Glomerular visceral epithelial cell (primary cell): Measurements from ENCODE around the gene MMP27.
"Not testable (repeated sequence)": the region's sequence is repeated elsewhere in the genome, so short reads cannot be mapped to it uniquely, and the experiment has no call there.

ENCODE experiments used
- DNase-seq: peaks from one replicate; pipeline ENCODE4 v3.0.0-alpha.2; 2016; ENCODE audit errors: extremely low spot score

Gene MMP27

GRCh38 chr11:102705626-102706025, at the start of gene MMP27:
MMP27 (minus strand) TSS chr11:102705769; CDS start chr11:102705714, 55 bp downstream.
- DNase-seq, result no peak

DNA sequence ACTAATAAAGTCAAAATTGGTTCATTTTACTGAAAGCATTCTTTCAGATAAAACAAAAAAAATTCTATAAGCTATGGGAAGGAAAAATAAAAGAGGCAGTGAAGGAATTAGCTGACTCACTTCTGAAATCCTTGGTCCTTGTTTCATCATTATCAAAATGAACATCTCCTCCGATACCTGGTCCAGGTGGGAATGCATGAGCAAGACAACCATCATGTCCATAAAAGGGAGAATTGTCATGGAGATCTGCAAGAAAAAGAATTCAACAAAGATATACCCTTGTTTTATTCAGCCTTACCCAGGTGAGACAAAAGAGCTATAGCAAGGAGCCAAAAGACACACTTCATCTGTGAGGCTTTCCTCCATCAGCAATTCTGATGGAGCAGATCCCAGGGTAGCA, 47.7 kb upstream of the MMP27 start:
- DNase-seq, result no peak

DNA sequence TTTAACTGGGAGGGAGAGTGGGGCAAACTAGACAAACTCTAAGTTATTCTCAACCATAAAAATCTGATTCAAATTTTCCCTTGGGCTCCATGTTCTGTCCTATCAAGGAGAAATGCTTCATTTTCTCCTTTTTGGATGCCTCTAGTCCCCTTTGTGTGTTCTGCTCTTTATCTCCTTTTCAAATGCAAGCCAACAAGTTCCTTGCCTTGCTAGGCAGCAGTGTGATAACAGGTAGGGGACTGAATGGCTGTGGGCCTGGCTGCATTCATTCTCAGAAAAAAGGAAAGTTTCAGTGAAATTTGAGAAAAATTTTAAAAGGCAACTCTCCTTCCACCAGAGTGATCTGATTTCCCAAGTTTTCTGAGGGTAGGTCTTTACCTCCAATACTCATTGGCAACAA, 46.1 kb upstream of the MMP27 start:
- no peak for DNase-seq

GRCh38 chr11:102749101-102749722, 43.6 kb upstream of the MMP27 start:
- no peak for DNase-seq

GRCh38 chr11:102746746-102747578, 41.4 kb upstream of the MMP27 start:
- not testable (repeated sequence) for DNase-seq

DNA sequence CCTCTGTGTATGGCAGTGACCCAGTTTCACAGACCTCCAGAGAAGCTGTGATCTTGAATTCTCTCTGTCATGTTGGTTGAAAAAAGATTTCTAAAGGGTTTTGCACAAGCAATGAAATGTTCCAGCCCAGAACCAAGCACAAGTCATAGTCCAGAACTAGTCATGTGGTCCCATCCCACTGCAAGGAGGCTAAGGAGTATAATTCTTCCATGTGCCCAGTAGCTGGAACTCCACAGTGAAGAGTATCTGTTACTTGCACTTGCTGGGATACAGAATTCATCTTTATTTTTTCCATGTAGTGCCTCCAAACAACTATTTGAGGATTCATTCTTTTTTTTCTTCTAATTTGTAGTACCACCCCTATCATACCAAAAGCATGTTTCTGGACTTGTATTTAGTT, 29.1 kb upstream of the MMP27 start:
- no peak for DNase-seq

- peak; percentile 65 for DNase-seq
Observed at GRCh38 chr11:102733232-102733875, 27.8 kb upstream of the MMP27 start.

- not testable (repeated sequence) for DNase-seq
Observed at GRCh38 chr11:102730944-102731343, 25.4 kb upstream of the MMP27 start.

DNA sequence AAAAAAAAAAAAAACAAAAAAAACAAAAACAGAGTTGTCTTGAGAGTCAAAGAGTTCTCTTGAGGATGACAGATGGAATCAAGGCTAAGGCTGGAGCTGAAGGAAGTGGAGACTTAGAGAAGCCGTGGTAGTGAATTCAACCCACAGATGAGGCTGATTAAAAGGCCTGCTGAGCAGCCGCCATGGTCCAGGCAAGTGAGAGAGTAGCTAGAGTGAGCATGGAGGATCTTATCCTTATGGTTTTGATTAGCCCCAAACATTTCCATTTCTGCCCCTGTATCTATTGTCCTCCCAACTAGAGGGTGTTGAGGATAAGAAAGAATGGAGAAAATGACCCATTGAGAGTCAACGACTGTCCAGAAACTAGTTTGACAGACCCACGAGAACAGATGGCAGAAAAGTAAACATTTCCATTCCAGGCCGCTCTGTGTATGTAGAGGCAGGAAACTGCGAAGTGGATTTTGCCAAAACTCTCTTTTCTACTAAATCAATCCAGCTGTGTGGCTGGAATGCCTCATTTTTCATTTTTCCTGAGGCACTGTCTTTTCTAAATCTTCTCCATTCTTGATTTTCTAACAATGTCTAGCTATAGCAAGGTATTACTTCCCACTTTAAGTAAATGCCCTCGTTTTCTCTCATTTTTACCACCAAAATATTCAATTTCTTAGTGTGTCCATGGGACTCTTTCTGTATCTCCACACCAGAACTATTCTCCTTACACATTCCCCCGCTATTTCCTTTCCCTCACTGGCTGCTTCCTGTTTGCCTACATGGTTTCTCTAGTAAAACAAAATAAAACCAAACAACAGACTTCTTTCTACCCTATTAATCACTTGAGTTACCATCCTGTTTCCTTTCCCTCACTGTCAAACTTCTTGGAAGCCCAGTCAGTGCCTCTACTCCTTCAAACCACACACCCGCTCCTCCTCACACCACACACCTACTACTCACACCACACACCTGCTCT, 24.6 kb upstream of the MMP27 start:
- DNase-seq, result no peak

DNA sequence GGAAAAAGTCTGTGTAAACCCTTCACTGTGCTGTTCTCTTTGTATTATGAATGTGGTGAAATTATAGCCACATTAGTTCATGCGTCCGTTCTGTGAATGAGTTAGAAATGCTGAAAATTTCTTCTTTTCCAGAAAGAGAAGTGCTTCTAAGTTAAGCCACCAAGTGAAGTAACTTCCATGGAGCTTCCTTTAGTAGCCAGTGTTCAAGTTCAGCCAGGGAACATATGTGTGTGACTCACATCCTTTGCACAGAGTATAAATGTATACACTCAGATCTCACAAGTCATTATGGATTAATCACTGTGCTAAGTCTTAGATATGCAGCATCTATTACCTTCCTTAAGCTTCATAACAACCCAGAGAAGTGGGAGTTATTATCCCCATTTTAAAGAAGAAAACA, 22.3 kb upstream of the MMP27 start:
- DNase-seq, result no peak

DNA sequence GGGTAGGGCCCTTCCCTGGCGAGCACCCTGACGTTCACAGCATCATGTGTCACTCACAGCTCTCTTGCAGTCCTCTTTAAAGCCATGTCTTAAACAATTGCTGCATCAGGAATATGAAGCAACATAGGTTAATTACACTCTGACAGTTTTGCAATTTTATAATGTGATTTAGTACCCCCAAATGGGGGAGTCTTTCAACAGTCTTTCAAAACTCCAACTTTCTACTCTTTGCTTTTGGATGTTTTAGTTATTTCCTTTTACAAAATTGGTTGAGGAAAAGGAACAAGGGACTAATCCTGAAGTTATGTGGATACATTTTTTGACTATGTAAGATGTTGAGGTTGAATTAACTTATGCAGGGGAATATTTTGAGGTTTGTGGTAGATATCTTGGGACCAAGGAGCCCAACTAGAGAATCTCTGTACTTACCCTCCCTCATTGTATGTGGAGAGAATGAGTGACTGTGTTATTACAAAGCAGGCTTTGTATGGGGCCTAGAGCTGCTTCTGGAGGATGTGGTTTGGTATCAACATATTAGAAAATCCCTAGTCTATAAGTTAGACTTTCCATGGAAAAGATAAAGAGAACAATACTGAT, 19.4 kb upstream of the MMP27 start, which contains the start of gene MMP8:
Gene MMP8 (minus strand): TSS at position 51 of the 597 bp plus-strand sequence. CDS start 99 bp downstream, outside the sequence.
- no peak for DNase-seq

DNA sequence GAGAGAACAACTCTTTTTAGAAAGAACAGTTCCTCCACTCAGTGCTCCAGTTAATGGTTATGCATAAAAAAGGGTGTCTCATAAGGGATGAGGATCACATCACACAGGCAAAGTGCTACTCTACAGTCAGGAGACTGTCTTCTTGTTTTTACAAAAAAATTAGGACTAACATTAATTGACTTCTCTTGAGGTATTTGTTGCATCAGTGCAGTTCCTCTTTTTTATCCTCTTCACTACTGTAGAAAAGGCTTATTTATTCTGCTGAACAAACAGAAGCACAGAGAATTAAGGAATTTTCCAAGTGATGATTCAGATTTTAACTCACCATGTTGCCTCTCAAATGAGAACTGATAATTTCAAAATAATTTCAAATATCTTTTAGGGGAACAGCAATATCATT, 17.3 kb upstream of the MMP27 start:
- DNase-seq, result no peak

- DNase-seq, result no peak
Observed at GRCh38 chr11:102719620-102720277, 14.2 kb upstream of the MMP27 start.

DNA sequence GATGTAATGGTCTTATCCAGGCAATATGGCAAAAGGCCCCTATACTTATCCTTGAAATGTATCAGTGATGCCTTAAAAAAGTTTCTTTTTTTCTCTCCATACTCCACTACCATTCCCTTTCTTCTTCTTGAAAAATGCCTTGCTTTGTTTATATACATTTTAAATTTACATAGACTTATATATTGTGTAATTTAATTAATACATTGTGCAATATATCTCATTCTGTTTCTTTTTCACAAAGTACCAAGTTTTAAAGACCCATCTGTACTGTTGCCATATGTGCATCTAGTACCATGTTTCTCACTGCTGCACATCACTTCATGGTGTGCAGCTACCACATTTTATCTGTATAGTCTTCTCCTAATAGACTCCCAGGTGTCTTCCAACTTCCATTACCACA, 11.7 kb upstream of the MMP27 start:
- no peak for DNase-seq

DNA sequence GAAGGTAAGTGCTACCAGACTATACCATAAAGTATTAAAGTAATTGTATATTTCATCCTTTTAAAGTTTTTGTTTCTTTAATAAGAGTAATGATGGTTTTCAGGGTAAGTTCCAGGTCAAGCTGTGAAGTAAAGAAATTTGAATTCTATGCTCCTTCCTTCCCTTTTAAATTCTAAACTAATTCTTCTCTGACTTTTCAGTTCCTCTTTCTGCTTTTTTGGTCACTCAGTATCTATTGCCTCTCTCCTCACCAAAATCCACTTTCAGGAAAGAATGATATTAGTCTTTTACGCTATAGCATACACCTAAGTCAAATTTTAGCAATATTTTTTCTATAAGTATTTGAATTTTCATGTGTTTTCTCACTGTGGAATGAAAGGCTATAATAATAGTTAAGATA, 11.0 kb upstream of the MMP27 start:
- no peak for DNase-seq

DNA sequence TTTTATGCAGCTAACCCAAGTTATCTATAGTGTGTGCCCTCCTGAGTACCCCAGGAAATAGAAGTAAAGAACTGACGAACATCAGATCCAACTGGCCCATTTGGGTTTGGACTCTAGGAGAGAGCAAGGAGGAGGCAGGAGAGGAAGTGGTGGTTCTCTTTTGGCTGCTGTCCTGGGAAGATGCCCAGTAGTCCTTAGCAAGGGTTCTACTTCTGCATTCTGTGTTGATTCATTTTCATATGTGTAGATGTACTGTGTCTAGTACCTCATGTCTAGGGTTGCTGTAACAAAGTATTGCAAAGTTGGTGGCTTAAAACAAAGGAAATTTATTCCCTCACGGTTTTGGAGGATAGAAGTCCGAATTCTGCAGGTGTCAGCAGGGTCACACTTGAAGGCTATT, 6.6 kb upstream of the MMP27 start:
- no peak for DNase-seq

DNA sequence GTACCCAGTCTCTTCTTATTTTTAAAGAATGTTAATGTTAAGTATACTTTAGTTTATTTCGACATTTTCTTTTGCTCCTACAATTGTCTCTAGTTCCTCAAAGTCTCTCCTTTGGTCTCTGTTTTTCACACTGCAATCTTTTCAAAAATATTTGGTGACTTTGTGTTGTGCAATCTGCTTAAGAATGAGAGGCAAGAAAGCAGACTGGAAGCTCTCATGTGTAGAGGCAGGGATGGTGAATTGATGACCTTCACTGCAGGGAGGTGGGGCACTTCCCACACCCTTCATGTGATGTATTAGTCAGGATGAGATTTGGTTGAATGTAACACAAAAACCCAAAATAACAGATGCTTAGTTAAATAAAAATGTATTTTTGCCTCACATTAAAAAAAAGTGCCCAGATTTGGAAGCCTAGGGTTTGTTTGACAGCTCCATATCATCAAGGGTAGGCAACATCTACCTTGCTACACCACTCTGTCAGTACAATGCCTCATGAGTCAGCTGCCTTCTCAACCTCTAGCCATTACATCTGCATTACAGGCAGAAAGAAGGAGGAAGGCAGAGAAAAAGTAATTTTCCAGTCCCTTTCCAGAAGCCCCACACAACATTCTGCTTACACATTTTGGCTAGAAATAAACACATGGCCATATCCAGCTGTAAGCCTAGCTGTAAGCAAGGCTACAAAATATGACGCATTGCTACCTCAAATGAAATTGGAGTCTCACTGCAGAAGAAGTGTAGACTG, 3.8 kb upstream of the MMP27 start:
- no peak for DNase-seq

- DNase-seq, result no peak
Observed at GRCh38 chr11:102708654-102709053, 3.1 kb upstream of the MMP27 start.

- no peak for DNase-seq
Observed at GRCh38 chr11:102704841-102705240, 728 bp downstream of the MMP27 start.
